GM12878 (cell line): ENCODE data around the gene GORASP1. TPM values are rescaled to one million over a fixed set of nuclear protein-coding genes. Genes with fewer than 3 reads are reported as not detected.

Experiments used
- ATAC-seq: fragments of 200-7000 bp; cut with Tn5 transposase; 3 replicates; pipeline ENCODE4 v1.9.1; 2020; ENCODE audit warnings: mild to moderate bottlenecking, moderate library complexity
- BruUV-seq: library from RNA; stranded (reverse); fragments of 400-500 nt; replicated peaks from 2 replicates; lab custom pipeline; 2021; lab: Mats Ljungman, UMichigan
- CTCF ChIA-PET: fragments of 300-600 bp; sonication (Branson Sonifier 250); formaldehyde crosslinking; extraction: SDS; loops from one replicate; lab custom pipeline; 2021; ENCODE audit warnings: inconsistent platforms; lab: Yijun Ruan, JAX
- POLR2A ChIA-PET: fragments of 350-600 bp; formaldehyde crosslinking; extraction: SDS; loops from one replicate; lab custom pipeline; 2021; ENCODE audit warnings: inconsistent platforms; lab: Charles Lee
- RAD21 ChIA-PET: fragments of 300-600 bp; sonication (Branson Sonifier 250); formaldehyde crosslinking; loops from one replicate; lab custom pipeline; 2023; ENCODE audit warnings: antibody characterized with exemption; ENCODE audit not compliant: unreplicated experiment; lab: Charles Lee
- SMC1A ChIA-PET: fragments of 300-600 bp; sonication (Branson Sonifier 250); formaldehyde crosslinking; loops from one replicate; lab custom pipeline; 2023; ENCODE audit not compliant: unreplicated experiment, uncharacterized antibody; lab: Charles Lee
- DNase-seq: peaks from one replicate; pipeline ENCODE4 v3.0.0-alpha.2; 2011; ENCODE audit warnings: low read depth, low spot score
- FAIRE-seq: peaks from 3 replicates; lab custom pipeline; 2011; peaks lifted over from hg19 to GRCh38; lab: Jason Lieb, UNC
- H2AFZ ChIP-seq: 2 replicates; pipeline ENCODE4 v1.6.0; 2011; ENCODE audit warnings: low read depth, low read length, control low read depth; ENCODE audit not compliant: control insufficient read depth
- H3K27ac ChIP-seq: 2 replicates; pipeline ENCODE4 v1.5.1; 2011; ENCODE audit warnings: control low read depth; ENCODE audit not compliant: control insufficient read depth, insufficient read depth
- H3K27me3 ChIP-seq, 2 experiments: replicated peaks in 1 of 2; 2 replicates each; pipeline versions ENCODE4 v1.6.0 to v1.6.1; 2011; ENCODE audit warnings: low read length in 1 of 2; ENCODE audit not compliant: control insufficient read depth in 2 of 2, insufficient read depth in 2 of 2
- H3K36me3 ChIP-seq, 2 experiments: 2 replicates each; pipeline ENCODE4 v1.5.1; 2011; ENCODE audit warnings: low read length in 1 of 2; ENCODE audit not compliant: control insufficient read depth in 2 of 2, insufficient read depth in 2 of 2
- H3K4me1 ChIP-seq: 2 replicates; pipeline ENCODE4 v1.6.1; 2011; ENCODE audit warnings: mild to moderate bottlenecking, low read length, moderate library complexity, mixed read lengths; ENCODE audit not compliant: control insufficient read depth, insufficient read depth
- H3K4me2 ChIP-seq: 2 replicates; pipeline ENCODE4 v1.6.0; 2011; ENCODE audit warnings: control low read depth; ENCODE audit not compliant: control insufficient read depth, insufficient read depth
- H3K4me3 ChIP-seq: fragments of 200-600 bp; sonication (generic); 2 replicates; pipeline ENCODE4 v1.5.1; 2016
- H3K79me2 ChIP-seq: 2 replicates; pipeline ENCODE4 v1.6.0; 2011; ENCODE audit warnings: low read length; ENCODE audit not compliant: control insufficient read depth, insufficient read depth
- H3K9ac ChIP-seq: 2 replicates; pipeline ENCODE4 v1.8.0; 2011; ENCODE audit warnings: low read length, control low read depth, mixed read lengths; ENCODE audit not compliant: control insufficient read depth, insufficient read depth
- H3K9me3 ChIP-seq: replicated peaks from 3 replicates; pipeline ENCODE4 v1.5.1; 2011; ENCODE audit warnings: mild to moderate bottlenecking, low read length; ENCODE audit not compliant: control insufficient read depth, insufficient read depth
- H4K20me1 ChIP-seq: 2 replicates; pipeline ENCODE4 v1.6.0; 2011; ENCODE audit not compliant: control insufficient read depth, insufficient read depth
- NR2C1 ChIP-seq: fragments of 450-650 bp; IDR thresholded peaks from 2 replicates; pipeline ENCODE4 v1.6.1; 2017; ENCODE audit warnings: antibody characterized with exemption, mild to moderate bottlenecking, moderate library complexity
- WRNIP1 ChIP-seq: IDR thresholded peaks from 2 replicates; pipeline ENCODE4 v1.6.1; 2011; ENCODE audit warnings: low read depth, low read length, improper control_type of control experiment, borderline replicate concordance
- WGBS: methylation state at CpG from one replicate; pipeline ENCODE4 v1.1.6; 2016; ENCODE audit warnings: low lambda C conversion rate; ENCODE audit not compliant: insufficient replicate concordance, insufficient coverage; ENCODE audit errors: missing lambda C conversion rate; 5-methylcytosine and 5-hydroxymethylcytosine counted together
- in situ Hi-C: fragments of 300-500 bp; cut with MboI; formaldehyde crosslinking; loops from 9 replicates; pipeline ENCODE4 v1.14.3; 2018; ENCODE audit warnings: mixed read lengths
- intact Hi-C: fragments of 100-400 bp; cut with micrococcal nuclease; formaldehyde crosslinking; loops from one replicate; pipeline ENCODE4 v1.14.2; 2022; ENCODE audit not compliant: unreplicated experiment
- polyA plus RNA-seq, 11 experiments: library from polyadenylated mRNA; depleted of rRNA in 4 of 11; unstranded in 6 of 11; stranded (reverse) in 5 of 11; fragments of >200 nt; fragmentation: Nextera tagmentation in 4 of 11; fragmentation: Illumina TruSeq in 1 of 11; extraction: Ambion mirVana in 4 of 11; extraction: Trizol in 1 of 11; gene quantifications; 1 replicate in 1 of 11; 2 replicates in 10 of 11; pipeline versions ENCODE4 v1.2.1 to v1.2.3, GENCODE V29; 2011 to 2016; ENCODE audit warnings: inconsistent platforms in 2 of 11, missing spikeins in 2 of 11, low read depth in 1 of 11
- total RNA-seq, 4 experiments: library from RNA; depleted of rRNA in 3 of 4; stranded (reverse); fragments of >200 nt in 3 of 4; fragmentation: Illumina TruSeq in 1 of 4; extraction: Trizol in 1 of 4; gene quantifications; 2 replicates each; pipeline versions ENCODE4 v1.2.1 to v1.2.3, GENCODE V29; 2013 to 2021
- TF ChIP-seq, protein P1 (sequence below): IDR thresholded peaks from 2 replicates; pipeline ENCODE4 v1.6.1; 2012; ENCODE audit warnings: mild to moderate bottlenecking, low read depth, low read length
- TF ChIP-seq, protein P2 (sequence below): fragments of 450-650 bp; IDR thresholded peaks from 2 replicates; pipeline ENCODE4 v1.6.1; 2017; ENCODE audit warnings: mild to moderate bottlenecking, low read depth, inconsistent platforms; ENCODE audit not compliant: poor library complexity, severe bottlenecking
- TF ChIP-seq, protein P3 (sequence below): IDR thresholded peaks from 2 replicates; pipeline ENCODE4 v1.6.1; 2012; ENCODE audit warnings: low read depth, low read length, improper control_type of control experiment

The GORASP1 gene
- total and polyA plus RNA-seq, 10 of the 15 experiments (the other 5 are each of a cell fraction or from before 2014, with no cell fraction given): 3.6 to 32.7 (median 23.2) TPM

DNA sequence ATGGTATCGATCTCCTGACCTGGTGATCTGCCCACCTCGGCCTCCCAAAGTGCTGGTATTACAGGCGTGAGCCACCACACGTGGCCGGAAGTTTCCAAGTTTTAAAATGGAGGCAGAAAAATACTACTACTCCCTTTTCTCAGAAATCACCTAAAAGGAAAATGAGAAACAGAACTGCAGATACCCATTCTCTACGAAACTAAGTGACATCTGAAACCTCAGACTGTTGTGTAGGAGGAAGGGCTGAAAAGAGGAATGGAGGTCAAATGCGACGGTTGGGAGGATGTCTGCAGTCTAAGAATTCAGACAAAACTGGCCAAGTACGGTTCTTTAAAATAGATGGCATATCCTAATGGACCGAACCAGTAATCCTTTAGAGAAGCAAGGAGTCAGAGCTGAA is 31.5 kb downstream of the GORASP1 start (continued):
- TF ChIP-seq, protein P1, sequence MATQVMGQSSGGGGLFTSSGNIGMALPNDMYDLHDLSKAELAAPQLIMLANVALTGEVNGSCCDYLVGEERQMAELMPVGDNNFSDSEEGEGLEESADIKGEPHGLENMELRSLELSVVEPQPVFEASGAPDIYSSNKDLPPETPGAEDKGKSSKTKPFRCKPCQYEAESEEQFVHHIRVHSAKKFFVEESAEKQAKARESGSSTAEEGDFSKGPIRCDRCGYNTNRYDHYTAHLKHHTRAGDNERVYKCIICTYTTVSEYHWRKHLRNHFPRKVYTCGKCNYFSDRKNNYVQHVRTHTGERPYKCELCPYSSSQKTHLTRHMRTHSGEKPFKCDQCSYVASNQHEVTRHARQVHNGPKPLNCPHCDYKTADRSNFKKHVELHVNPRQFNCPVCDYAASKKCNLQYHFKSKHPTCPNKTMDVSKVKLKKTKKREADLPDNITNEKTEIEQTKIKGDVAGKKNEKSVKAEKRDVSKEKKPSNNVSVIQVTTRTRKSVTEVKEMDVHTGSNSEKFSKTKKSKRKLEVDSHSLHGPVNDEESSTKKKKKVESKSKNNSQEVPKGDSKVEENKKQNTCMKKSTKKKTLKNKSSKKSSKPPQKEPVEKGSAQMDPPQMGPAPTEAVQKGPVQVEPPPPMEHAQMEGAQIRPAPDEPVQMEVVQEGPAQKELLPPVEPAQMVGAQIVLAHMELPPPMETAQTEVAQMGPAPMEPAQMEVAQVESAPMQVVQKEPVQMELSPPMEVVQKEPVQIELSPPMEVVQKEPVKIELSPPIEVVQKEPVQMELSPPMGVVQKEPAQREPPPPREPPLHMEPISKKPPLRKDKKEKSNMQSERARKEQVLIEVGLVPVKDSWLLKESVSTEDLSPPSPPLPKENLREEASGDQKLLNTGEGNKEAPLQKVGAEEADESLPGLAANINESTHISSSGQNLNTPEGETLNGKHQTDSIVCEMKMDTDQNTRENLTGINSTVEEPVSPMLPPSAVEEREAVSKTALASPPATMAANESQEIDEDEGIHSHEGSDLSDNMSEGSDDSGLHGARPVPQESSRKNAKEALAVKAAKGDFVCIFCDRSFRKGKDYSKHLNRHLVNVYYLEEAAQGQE: no peak

DNA sequence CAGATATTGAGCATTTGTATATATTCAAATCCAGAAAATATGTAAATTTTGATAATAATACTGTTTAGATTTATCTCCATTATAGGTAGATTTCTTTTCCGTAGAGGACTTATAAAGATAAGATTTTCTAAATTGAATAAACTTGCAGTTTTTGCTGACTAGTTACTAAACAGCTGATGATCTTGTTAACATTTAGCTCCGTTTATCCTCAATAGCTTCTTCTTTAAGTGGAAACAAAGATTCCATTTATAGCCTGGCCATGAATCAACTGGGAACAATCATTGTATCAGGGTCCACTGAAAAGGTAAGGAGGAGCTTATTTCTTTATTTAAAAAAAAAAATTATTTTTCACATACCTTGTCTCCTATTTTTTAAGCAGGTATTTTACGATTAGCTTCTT is 38.9 kb downstream of the GORASP1 start:
- H3K4me3 ChIP-seq: no peak overlapping the region

More for the DNA sequence above, 38.9 kb downstream of the GORASP1 start:
- no peaks in the 10 kb centered on the region for H4K20me1 ChIP-seq
- intact Hi-C loops: no loop called here
- ChIA-PET POLR2A (no interaction called here), RAD21 (interaction anchor here (1.0 kb wide), 1 partner anchor 12 kb away, joined by 3 read pairs; no protein-coding TSS in a partner anchor), CTCF (interaction anchor here (1.1 to 2.2 kb wide), 3 partner anchors 20 to 220 kb away, joined by 3 to 9 read pairs (median 4); no protein-coding TSS in a partner anchor), SMC1A (interaction anchor here (0.6 to 1.9 kb wide), 3 partner anchors 13 to 766 kb away, joined by 3 to 8 read pairs (median 3); no protein-coding TSS in a partner anchor)
- TF ChIP-seq WRNIP1 (no peak), NR2C1 (no peak)
- TF ChIP-seq, protein P2, sequence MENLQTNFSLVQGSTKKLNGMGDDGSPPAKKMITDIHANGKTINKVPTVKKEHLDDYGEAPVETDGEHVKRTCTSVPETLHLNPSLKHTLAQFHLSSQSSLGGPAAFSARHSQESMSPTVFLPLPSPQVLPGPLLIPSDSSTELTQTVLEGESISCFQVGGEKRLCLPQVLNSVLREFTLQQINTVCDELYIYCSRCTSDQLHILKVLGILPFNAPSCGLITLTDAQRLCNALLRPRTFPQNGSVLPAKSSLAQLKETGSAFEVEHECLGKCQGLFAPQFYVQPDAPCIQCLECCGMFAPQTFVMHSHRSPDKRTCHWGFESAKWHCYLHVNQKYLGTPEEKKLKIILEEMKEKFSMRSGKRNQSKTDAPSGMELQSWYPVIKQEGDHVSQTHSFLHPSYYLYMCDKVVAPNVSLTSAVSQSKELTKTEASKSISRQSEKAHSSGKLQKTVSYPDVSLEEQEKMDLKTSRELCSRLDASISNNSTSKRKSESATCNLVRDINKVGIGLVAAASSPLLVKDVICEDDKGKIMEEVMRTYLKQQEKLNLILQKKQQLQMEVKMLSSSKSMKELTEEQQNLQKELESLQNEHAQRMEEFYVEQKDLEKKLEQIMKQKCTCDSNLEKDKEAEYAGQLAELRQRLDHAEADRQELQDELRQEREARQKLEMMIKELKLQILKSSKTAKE: no peak
- TF ChIP-seq, protein P3, sequence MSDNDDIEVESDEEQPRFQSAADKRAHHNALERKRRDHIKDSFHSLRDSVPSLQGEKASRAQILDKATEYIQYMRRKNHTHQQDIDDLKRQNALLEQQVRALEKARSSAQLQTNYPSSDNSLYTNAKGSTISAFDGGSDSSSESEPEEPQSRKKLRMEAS: no peak
- no peak overlapping the region for H2AFZ ChIP-seq
- no peak overlapping the region for H3K4me2 ChIP-seq
- no TSS peak for BruUV-seq
- WGBS: 97% methylated on average over 3 of the region's 3 CpGs
- no peaks in the 10 kb centered on the region for H3K27me3 ChIP-seq
- no peak overlapping the region for H3K9ac ChIP-seq
- peaks cover 0 to 12% of the 10 kb centered on the region in 2 experiments; a peak in 2 of 4 replicates for H3K36me3 ChIP-seq
- H3K27ac ChIP-seq: no peak overlapping the region
- no peaks in the 10 kb centered on the region for H3K4me1 ChIP-seq
- no peaks in the 10 kb centered on the region for H3K9me3 ChIP-seq
- no peaks in the 10 kb centered on the region for H3K79me2 ChIP-seq
- no peak for ATAC-seq
- no peak for FAIRE-seq
- in situ Hi-C loops: no loop called here
- no peak for DNase-seq
